Activated CD4-positive, alpha-beta T cell treated with anti-CD3 and anti-CD28 coated beads, Interleukin-10, Interleukin-2, amounts not matched to agents 100 ng/mL and 50 ng/mL, durations not matched to agents 16 hours and 8 hours (primary cell): ENCODE results near the gene RUNX1.
A peak's percentile ranks its signal among the peaks of the same experiment; 100 is the strongest.

Source experiments
- DNase-seq: peaks from one replicate; pipeline ENCODE4 v3.0.0-alpha.2; 2020

RUNX1 gene

DNA sequence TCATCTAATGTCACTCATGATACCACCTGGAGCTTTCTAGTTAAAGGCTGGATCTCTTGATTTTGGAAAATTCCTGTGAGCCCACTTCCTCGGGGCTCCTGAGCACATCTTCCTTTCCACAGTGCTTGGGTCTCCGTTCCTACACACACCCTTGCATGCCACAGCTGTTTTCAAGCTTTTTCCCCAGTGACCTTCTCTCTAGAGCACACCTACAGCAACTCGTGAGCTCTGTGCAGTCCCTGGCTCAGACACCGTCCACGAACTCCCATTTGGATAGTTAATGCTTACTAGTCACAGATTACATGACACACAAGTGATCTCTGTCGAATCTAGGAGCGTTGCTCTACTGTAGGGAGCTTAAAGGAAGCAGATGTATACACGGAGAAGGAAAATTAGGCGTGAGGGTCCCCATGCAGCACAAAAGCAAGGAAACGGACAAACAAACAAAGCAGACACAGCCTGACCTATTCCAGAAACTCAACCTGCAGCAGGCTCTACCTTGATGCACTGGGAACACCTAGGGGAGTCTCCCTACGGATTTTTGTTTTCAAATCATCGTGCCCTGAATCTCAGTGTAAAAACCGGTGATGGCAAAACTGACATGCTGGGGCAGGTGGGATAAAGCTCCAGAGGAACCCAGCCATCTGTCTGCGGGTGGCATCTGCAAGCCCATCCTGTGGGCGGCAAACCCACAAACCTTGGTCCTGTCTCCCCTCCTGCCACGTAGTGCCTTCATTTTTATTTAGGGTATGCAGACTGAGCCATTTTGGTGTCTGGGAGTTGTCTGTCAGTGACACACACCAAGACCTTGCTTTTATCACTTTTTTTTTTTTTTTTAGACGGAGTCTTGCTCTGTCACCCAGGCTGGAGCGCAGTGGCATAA is 177.8 kb downstream of the RUNX1 start:
- DNase-seq, result no peak

DNA sequence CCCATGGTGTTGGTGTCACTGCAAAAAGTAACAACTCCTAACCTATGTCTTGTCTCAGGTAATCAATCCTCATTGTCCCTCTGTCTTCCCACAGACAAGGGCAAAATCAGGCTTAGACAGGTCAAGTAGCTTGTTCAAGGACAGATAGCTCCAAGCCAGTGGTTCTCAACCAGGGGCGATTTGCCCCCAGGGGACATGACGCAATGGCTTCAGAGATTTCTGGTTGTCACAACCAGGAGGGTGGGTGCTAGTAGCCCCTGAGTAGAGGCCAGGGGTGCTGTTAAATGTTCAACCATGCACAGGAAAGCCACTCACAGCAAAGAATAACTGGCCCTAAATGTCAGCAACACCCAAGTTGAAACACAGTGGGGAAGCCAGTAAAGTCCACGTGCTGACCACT is 178.9 kb downstream of the RUNX1 start:
- DNase-seq, result no peak

DNA sequence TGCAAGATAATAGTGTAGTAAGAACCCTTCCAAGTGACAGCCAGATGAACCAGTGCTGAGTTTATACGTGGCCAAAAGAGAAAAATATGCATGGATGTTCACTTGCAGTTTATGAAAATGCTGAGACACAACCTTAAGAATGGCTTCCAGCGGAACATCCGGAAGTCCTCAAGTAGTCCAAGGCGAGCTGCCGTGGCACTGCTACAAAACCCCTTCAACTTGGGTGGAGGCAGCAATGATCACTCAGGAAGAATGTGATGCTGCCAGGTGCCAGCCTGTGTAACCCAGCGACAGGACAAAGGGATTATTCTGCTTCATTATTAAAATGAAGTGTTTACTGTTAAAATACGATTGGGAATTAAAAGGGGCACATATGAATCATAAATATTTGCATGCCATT is 179.6 kb downstream of the RUNX1 start:
- DNase-seq, result no peak

DNA sequence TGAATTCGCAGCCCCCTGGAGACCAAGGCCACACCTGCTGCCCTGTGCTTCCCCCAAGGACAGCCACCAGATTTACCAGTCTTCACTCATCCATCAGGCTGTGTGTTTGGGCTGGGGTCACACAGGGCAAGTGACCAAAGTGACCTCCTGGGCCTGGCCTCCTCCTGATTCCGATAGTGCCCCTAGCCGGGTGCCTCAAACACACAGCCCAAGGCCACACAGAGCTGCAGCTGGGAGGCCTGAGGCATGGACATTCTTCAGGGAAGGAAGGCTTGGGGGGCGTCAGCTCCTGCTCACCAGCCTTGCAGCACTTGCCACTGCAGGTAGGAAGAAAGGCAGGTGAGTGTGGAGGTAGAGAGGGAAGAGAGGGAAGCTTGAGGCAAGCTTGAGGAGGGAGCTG is 181.3 kb downstream of the RUNX1 start:
- no peak for DNase-seq

DNA sequence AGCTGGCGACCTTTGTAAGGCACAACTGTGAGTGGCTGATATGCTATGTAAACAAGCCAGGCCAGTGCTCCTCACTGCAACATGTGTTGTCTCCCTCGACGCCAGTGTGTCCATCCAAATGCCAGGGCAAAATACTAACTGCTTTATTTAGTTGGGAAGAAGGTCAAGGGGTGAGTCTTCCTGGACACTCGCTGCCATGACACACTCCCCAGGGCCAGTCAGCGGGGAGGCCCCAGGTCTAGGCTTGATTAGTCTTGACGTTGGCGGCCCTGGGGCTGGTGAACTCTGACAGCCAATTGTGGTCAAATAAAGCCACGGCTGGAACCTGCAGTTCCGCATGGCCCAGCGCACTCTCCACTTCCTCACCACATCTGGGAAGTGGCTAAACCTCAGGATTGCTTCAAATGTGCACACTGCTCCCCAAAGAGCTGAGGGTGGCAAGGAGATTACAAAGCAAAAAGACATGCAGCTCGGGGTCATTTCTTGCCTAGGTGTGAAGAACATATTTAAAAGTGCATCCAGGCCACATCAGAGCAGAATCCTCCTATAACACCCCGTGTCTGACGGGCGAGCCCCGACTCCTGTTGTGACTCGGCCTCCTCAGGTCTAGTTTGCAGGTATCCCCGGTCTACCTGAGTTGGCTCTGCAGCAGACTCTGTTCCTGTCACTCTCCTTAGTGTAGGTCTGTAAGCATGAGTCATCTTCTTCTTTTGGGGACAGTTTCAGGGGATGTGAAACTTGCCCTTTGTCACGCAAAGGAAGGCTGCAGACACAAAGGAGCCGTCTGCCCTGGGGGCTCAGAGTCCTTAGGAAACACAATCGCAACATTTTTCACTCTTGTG is 183.5 kb downstream of the RUNX1 start:
- peak; percentile 89 for DNase-seq

DNA sequence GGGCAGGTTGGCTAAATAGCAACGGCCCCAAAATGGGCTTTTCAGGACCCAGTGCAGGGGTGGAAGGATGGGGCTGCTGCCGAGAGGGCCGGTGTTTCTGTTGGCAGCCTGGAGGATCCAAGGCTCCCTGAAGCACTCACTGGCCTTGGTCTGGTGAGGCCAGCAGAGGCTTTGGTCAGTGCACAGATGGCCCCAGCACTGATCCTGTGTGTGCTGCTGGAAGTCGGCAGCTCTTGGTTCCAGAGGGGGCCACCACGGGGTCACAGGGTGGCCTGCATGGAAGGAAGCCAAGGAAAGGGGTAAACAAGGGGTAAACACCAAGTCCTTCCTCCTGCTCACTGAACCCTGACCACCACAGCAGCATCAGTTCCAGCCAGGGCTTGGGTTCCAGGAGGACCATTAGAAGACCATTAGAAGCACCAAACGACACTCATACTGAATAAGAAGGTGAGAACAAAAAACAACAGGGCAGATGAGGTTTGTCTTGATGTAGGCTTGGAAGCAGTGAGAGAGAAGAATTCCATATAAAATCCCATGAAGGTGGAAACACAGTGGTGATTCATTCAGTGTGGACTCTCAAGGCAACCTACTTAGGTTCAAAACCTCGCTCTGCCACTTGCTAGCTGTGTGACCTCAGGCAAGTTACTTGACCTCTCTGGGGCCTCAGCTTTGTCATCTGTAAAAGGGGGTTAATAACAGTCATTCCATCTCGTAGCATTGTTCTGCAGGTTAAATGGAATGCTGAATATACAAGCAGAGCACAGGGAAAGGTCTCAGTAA is 184.5 kb downstream of the RUNX1 start:
- no peak for DNase-seq

DNA sequence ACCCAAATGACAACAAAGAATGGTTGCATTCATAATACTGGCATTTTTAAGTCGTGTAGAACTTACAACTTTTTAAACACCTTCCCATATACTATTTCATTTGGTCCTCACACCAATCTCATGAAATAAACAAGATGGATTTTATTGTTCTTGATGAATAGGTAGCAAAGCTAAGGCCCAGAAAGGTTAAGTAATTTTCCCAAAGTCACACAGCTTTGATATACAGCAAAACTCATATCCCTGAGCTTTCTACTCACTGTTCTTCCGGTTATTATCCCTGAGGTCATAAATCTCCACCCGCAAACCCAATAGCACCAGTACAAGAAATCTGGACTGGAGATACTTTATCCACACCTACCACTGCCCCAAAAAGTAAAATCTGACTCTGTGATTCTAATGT is 186.2 kb downstream of the RUNX1 start:
- DNase-seq, result no peak

DNA sequence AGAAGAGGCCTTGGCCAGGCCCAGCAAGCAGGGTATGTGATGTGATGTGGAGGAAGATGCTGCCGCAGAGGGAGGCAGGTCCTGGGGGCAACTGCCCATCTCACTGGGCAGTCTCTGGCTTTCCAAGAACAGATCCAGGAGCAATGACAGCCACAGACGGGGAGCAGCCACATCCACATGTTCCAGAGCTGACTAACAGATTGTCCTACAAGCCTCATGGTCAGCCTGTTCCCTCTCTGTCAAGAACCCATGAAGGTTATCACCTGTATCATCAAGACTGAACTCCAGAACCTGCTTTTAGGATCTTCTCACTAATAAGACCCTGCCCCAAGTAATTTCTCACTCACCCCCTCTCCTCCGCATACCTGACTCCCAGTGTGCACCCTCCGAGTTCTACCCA is 187.8 kb downstream of the RUNX1 start:
- DNase-seq, result no peak

DNA sequence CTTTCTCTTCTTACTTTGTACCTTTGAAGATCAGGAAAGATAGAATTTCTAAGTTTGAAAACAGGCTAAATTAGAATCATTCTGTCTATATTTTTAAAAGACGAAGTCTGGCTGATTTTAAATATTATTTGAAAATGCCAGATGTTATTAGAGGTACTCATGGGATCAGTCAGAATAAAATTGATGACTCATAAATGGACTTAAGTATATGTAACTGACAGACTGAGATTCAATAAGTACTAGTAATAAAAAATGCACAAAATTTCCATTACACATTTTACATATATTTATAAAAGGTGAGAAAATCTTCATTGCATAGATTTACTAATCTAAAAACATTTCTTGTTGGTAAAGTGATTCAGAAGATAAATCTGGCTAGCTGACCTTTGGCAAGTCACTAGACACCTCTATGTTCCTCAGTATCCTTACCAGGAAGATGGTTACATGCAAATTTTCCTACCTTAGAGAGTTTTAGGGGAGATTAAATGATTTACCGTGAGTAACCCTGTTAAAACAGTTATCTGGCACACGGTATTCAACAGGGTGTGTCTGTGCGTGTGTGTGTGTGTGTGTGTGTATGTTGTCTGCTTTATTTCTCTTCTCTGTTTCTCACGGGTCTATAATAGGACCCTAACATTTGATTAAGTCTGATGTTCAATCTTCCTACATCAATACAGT is 189.0 kb downstream of the RUNX1 start:
- no peak for DNase-seq

DNA sequence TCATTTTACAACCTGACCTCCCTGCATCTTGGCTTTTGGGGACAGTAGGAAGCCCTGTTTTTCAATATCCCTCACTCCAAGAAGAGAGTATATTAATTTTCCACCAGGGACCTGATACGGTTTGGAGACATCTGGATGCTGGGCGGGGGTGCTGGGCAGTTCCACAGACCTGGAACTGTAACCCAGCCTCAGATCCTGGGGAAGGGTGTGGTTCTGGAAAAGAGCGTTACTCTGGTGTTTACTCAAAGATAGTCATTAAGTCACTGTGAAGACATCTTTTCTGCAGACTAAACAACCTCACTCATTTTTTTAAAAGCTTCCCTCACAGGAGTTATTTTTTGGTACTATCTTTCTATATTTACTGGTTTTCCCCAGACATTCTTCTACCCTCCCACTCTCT is 190.5 kb downstream of the RUNX1 start:
- no peak for DNase-seq

DNA sequence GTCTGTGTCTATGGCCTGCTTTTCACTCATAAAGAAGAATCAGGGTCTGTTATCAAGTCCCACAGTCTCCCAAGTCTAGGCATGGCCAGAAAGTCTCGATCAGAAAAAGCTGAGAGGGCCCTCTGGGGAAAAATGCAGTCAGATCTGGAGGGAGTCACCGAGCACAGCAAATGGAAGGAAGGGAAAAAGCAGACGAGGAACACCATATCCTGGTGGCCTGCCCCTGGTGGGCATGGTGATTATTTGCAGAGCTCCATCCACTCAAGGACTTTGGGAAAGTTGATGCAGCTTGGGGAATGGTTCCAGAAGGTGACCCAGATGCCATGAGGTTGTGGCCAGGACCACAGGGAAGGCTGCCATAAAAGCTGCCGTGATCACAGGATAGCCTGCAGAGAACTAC is 191.2 kb downstream of the RUNX1 start:
- DNase-seq, result no peak

DNA sequence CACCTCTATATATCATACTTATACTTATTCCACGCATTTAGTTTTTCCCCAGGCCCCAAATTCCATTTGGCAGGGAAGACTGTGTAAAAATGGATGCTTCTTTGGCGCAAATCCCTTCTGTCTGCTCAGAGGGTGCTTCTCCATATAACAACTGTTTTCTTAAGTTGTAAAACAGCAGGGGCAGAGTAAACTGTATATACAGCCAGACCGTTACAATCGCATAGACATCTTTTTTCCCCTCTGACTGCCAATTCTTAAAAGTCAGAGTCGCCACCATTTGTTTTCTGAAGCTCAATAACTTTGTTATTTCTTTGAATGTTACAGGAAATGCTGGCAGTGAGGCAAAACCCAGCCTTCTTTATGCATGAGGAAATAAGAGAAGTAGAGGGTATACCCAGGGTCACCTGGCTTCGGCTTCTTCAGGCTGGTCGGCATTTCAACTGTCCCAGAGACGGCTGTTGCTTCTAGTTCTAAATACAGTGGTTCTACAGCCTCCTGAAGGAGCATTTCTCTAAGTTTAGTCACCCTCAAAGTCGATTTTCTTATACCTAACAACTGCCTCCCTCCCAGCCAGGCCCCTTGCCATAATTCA is 191.9 kb downstream of the RUNX1 start:
- DNase-seq, result no peak

DNA sequence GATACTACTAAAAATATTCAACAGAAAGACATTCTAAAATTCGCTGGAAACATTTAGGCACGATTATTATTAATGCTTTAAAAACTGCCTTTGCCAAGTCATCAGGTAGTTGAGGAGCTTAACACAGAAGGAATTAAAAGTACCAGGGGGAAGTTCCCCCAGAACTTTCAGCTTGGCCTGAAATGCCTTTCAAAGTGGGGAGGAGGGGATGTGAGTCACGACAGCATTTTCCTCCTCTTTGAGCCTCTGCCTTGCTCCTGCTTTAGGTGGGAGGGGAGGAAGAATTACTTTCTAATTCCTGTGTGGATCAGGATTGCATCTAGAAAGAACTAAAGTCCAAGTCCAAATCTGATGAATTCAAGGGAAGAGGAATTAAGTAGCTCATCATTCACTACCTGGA is 196.7 kb downstream of the RUNX1 start:
- no peak for DNase-seq

DNA sequence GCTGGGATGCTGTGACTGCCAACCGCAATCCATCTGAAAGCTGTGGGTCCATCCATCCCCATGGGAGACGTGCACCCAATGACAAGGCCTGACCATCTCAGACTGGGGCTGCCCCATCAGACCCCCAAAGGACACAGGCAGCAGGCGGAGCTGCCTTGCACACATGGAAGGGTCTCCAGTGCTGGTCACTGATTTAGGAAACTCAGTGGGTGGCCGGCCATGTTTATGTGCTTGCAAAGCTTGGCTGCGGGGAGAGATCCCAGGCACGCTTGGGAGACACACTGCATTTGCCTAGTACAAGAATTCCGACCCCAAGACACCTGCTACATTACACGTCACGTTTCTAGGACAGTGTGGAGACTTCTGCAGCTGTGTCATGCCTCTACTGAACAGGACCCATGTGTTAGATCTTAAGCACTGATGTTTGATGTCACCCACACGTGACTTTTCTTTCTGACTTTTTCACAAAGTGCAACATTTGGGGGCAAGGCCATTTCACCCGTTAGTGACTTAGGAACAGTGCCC is 198.9 kb downstream of the RUNX1 start:
- DNase-seq, result no peak

DNA sequence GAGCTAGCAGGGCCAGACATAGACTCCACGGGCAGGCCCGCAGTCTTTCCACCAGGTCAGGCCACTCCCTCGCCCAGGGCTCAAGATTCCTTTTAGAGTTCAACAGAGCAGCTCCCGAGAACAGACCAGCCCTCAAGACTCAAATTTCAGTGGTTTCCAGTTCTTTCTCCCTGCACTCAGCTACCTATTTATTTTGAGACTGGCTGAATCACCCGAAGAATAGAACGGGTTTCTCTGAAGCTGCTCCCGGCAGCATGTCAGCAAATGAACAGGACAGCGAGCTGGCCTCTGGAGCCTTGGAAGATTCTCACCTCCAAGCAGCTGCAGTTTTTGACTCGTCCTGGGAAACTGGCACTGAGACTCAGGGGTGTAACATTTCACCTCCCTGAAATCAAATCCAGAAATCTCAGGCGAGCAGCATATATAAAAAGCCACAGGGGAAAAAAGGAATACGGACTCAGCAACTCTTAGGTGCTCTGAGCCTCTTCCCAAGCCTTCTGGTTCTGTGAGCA is 202.4 kb downstream of the RUNX1 start:
- DNase-seq, result no peak

DNA sequence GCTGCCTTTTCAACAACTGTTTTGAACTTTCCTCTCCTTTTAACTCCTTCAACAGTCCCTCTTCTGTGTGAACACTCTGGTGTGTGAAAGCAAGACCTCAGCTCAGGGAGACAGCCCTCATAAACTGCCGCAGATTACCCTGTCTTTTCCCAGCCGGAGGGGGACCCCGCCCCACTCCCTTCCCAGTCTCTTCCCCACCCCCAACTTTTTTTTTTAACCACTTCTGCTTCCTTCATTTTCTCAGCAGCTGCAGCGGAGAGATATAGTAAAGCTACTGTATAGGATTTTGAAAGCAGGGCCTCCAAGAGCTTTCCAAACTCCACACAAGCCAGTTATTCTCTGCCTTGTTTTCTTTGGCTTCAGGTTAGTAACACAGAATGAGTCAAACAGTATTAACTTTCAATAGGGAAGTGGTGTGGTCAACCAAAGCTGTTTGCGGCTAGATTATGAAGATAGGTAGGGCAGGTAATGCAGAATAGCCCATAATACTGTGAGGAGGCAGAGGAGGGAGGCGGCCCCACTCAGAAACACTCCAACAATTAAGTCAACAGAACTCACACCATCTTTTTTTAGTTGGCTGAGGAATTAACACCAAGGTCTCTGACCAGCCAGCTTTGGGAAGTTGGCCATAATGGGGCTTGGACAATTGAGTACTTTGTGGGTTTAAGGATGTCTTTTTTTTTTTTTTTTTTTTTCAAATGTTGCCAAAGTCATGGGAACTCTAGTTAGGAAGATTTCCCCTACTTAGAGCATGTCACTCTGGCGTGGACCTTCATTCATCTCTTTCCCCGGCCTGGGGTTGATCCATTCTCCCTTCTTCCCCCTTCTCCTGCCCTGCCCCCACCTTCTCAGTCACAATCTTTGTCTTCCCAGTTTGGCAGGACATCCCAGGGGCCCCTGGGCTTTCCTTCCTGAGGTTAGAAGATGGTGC is 203.3 kb downstream of the RUNX1 start:
- peak; percentile 79 for DNase-seq

DNA sequence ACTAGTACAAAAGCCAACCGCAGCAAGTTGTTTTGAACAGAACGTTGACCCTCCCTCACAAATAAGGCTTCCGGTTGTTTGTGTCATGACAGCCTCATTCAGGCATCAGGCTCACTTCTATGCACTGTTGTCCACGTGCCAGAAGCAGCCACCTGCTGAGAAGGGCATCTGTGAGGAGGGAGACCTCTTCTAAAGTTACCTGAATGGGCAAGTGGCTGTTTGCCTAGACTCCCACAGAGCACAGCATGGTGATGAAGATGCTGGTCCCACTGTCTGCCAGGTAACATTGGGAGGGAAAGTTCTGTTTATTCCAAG is 204.2 kb downstream of the RUNX1 start:
- DNase-seq, result no peak

DNA sequence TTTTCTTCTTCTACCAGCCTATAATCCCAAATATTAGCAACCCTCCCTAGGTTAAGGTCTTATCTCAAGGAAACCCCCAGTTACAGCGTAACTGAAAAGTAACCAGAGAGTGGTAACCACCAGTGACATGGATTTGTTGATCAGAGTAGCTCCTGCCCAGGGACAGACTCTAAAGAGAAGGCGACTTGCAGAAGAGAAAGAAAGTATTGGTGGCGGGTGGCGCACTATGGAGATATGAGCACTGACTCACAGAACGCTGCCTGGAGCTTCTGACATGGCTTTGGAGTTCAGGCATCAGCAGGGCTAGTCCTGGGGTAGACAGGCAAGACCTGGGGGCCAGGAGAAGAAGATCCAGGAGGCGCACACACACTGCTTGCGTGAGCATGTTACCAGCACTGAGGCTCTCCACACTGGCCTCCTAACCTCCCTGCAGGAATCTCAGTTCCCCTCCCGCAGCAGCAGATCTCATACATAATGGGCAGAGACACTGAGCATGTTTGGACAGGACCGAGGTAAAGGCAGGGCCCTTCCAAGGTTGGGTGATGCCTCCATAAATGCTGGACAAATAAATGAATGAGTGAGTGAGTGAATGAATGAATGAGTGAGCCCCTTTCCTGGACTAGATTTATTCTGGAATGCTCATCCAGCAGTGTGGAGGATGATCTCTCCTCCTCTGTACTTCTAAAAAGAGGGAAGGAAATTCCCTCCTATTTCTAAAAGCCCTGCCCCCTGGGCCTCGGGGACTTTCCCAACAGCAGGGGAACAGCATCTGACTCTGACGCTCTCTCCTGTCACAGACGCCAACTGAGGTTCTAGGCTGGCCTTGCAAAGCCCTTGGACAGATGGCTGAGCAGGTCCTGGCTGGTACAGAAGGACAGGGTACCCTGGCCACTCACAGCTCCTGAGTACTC is 204.8 kb downstream of the RUNX1 start:
- no peak for DNase-seq

DNA sequence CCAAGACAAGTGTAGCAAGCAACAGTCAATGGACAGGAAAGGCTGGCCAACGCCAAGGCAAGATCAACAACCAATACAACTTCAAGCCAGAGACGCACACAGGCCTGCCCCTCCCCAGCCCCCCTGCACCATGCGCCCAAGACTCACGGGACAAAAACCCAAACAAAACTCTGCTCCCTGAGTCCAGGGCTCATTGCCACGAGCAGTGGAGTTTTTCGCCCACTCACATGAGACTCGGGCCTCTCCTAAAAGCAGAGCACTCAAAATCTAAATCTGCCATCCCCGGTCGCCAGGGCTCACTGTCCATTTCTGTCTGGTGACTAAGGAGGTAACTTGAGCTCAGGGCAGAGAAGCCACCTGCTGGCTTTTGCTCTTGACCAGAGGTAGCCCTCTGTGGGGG is 205.5 kb downstream of the RUNX1 start:
- DNase-seq, result no peak

DNA sequence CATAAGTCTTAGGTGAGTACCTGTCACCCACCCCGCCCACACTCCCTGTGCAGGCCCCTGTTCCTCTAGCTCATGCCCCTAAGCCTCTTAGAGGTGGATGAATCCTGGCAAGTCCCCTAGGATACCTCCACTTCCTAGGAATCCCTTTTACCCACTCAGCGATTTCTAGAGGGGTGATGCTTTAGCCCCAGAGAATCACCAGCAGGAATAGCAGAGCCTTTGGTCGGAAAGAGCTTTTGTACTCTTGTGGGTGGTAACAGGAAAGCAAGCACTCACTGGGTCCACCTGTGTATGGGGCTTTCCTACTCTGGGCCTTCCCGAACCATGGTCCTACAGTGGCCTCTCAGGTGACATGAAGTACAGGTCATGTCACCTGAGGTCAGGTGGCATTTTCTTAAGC is 207.9 kb downstream of the RUNX1 start:
- DNase-seq, result no peak
